Heart left ventricle (tissue), 16 donors: ENCODE results near the gene TIMM22. TPM values are rescaled to one million over a fixed set of nuclear protein-coding genes. Genes with fewer than 3 reads are reported as not detected.

Source experiments
- ATAC-seq, 4 donors: fragments of 200-7000 bp; cut with Tn5 transposase; one replicate each; pipeline ENCODE4 v1.9.1; 2020 to 2022; ENCODE audit warnings: moderate library complexity in 4 of 4, mild to moderate bottlenecking in 3 of 4, moderate number of reproducible peaks in 1 of 4
- DNase-seq, 5 donors: peaks; one replicate each; pipeline ENCODE4 v3.0.0-alpha.2; 2020
- H3K27ac ChIP-seq, 12 donors: fragments of 200-600 bp; sonication (generic) in 4 of 12; one replicate each; pipeline versions ENCODE4 v1.5.0 to v1.8.0; 2016 to 2022; ENCODE audit warnings: mild to moderate bottlenecking in 2 of 12
- H3K27me3 ChIP-seq, 9 donors: fragments of 200-600 bp; sonication (generic) in 2 of 9; one replicate each; pipeline versions ENCODE4 v1.5.1 to v1.8.0; 2016 to 2022; ENCODE audit warnings: mild to moderate bottlenecking in 3 of 9
- H3K36me3 ChIP-seq, 9 donors: fragments of 200-600 bp; sonication (generic) in 2 of 9; one replicate each; pipeline versions ENCODE4 v1.5.0 to v1.8.0; 2018 to 2022; ENCODE audit warnings: mild to moderate bottlenecking in 2 of 9
- H3K4me1 ChIP-seq, 12 donors: fragments of 200-600 bp; sonication (generic) in 4 of 12; one replicate each; pipeline versions ENCODE4 v1.5.0 to v1.8.0; 2016 to 2022; ENCODE audit warnings: mild to moderate bottlenecking in 3 of 12
- H3K4me3 ChIP-seq, 12 donors: fragments of 200-600 bp; sonication (generic) in 4 of 12; one replicate each; pipeline versions ENCODE4 v1.5.0 to v1.8.0; 2017 to 2022; ENCODE audit warnings: mild to moderate bottlenecking in 9 of 12, moderate library complexity in 4 of 12
- H3K9me3 ChIP-seq, 12 donors: fragments of 200-600 bp; sonication (generic) in 4 of 12; one replicate each; pipeline versions ENCODE4 v1.5.0 to v1.8.0; 2016 to 2022; ENCODE audit warnings: mild to moderate bottlenecking in 1 of 12
- CTCF ChIP-seq, 12 donors: fragments of 200-600 bp; sonication (generic) in 4 of 12; IDR thresholded peaks; one replicate each; pipeline versions ENCODE4 v1.5.0 to v1.8.0; 2018 to 2022; ENCODE audit warnings: antibody characterized with exemption in 12 of 12, mild to moderate bottlenecking in 5 of 12
- POLR2A ChIP-seq, 2 donors: fragments of 450-650 bp; IDR thresholded peaks; one replicate each; pipeline ENCODE4 v1.6.1; 2017; ENCODE audit warnings: antibody characterized with exemption in 2 of 2, mild to moderate bottlenecking in 2 of 2, moderate library complexity in 2 of 2
- WGBS, 4 donors: extraction: QIAGEN DNeasy Blood & Tissue Kit in 2 of 4; methylation state at CpG; one replicate each; pipeline versions ENCODE4 v1.1.5 to v1.1.7; 2013 to 2018; 5-methylcytosine and 5-hydroxymethylcytosine counted together
- intact Hi-C, 10 donors: fragments of 100-400 bp; cut with DNase I; formaldehyde crosslinking; loops; one replicate each; pipeline versions ENCODE4 v1.11.1 to v1.14.2; 2022
- polyA plus RNA-seq, 2 donors: library from polyadenylated mRNA; stranded (reverse); fragments of 200-250 nt; gene quantifications; one replicate each; pipeline ENCODE4 v1.2.3, GENCODE V29; 2013
- total RNA-seq, 9 donors: library from RNA; depleted of rRNA in 2 of 9; stranded (reverse); fragments of >200 nt in 2 of 9; fragmentation: NEBNext Ultra II Directional in 3 of 9; extraction: Animal tissue kit (Norgen Biotek cat#: 25700) in 3 of 9; gene quantifications; one replicate each; pipeline versions ENCODE4 v1.1.0 to v1.2.4, GENCODE V29; 2016 to 2023
- donor health status: ischemic (EF 13 %, LVEDD 7.1; RV severe dilation, severe dysfunction).
- donor health status: healthy with polysubstance abuse.
- donor health status: DM: no; HTN: yes; CAD: no.
- donor health status: DM: no; HTN: no; CAD: no.
- donor health status: ischemic (EF 25% LVEDD 6.9; RV normal size, moderate dysfunction).
- donor health status: ischemic (EF 25% LVEDD 5.7; RV mildly dilated, moderate dysfunction).
- donor health status: healthy.
- donor health status: DM: yes; HTN: yes; CAD: no.
- donor health status: ischemic (EF 35%, LVEDD 5.7; RV mildly dilated, moderate dysfunction).
- donor health status: nonischemic (EF 11% LVEDD 7.7; RV severe dilation, severe dysfunction).
- donor health status: DM: yes; HTN: yes; CAD: no.
- donor health status: PGD.
- donor health status: ischemic (EF 29% LVEDD 5.4; RV normal size, mild dysfunction).
- donor health status: nonischemic (EF 23%, LVEDD 6.1; RV moderate dilation, normal function).

TIMM22 gene
- total and polyA plus RNA-seq, 11 donors = 12.5 to 20.4 (median 16.5) TPM

GRCh38 chr17:1001640-1002411, 4.9 kb downstream of the TIMM22 start:
- DNase-seq = peak in 3 of 5 donors; percentile 22 to 71 (median 66)

GRCh38 chr17:1002412-1002753, 5.5 kb downstream of the TIMM22 start:
- peaks cover 0 to 86% (median 71%) of the 10 kb centered on the region in 9 donors for H3K36me3 ChIP-seq
- TF ChIP-seq CTCF (IDR thresholded peaks at IDR 0.05) (peak in 2 of 12 donors; percentile 7 to 30), POLR2A (IDR thresholded peaks at IDR 0.05) (no peak)
- ATAC-seq (peak; percentile 10 to 27 (median 18)), DNase-seq (no peak)
- peak overlapping the region; percentile 45 to 89 (median 80) for H3K27ac ChIP-seq
- H3K9me3 ChIP-seq = no peaks in the 10 kb centered on the region
- no peaks in the 10 kb centered on the region for H3K27me3 ChIP-seq
- 36 to 44% (median 40%) methylated on average over 4 of the region's 4 CpGs for WGBS, 4 donors
- H3K4me1 ChIP-seq = peaks cover 20 to 97% (median 87%) of the 10 kb centered on the region in 12 donors
- intact Hi-C loops = loop anchor here in 5 of 10 donors (2.0 to 5.0 kb wide), 5 partner anchors 16 to 55 kb away; no protein-coding TSS in a partner anchor
- H3K4me3 ChIP-seq = no peak overlapping the region

More at GRCh38 chr17:1001640-1002411, 4.9 kb downstream of the TIMM22 start:
- ATAC-seq = peak in 3 of 4 donors; percentile 1 to 8 (median 5)
- WGBS, 4 donors = 50 to 54% (median 53%) methylated on average over 18 of the region's 18 CpGs
- TF ChIP-seq POLR2A (IDR thresholded peaks at IDR 0.05) (no peak), CTCF (IDR thresholded peaks at IDR 0.05) (no peak)
- H3K4me1 ChIP-seq = peaks cover 20 to 92% (median 84%) of the 10 kb centered on the region in 12 donors
- intact Hi-C loops = loop anchor here in 5 of 10 donors (2.0 to 5.0 kb wide), 6 partner anchors 17 to 55 kb away; no protein-coding TSS in a partner anchor
- peak overlapping the region; percentile 45 to 89 (median 80) for H3K27ac ChIP-seq
- no peak overlapping the region for H3K4me3 ChIP-seq
- H3K36me3 ChIP-seq = peaks cover 0 to 81% (median 66%) of the 10 kb centered on the region in 9 donors
- no peaks in the 10 kb centered on the region for H3K9me3 ChIP-seq
- no peaks in the 10 kb centered on the region for H3K27me3 ChIP-seq

GRCh38 chr17:1002771-1003555, 6.0 kb downstream of the TIMM22 start:
- no peak for TF ChIP-seq POLR2A (IDR thresholded peaks at IDR 0.05)
- TF ChIP-seq CTCF (IDR thresholded peaks at IDR 0.05) = no peak
- Histone ChIP-seq H3K4me1 (peaks cover 16 to 97% (median 87%) of the 10 kb centered on the region in 12 donors), H3K4me3 (no peak overlapping the region), H3K27me3 (no peaks in the 10 kb centered on the region), H3K9me3 (no peaks in the 10 kb centered on the region), H3K27ac (peak overlapping the region; percentile 45 to 89 (median 80)), H3K36me3 (peaks cover 0 to 92% (median 77%) of the 10 kb centered on the region in 9 donors)
- intact Hi-C loops = loop anchor here in 5 of 10 donors (2.0 to 5.0 kb wide), 5 partner anchors 16 to 54 kb away; no protein-coding TSS in a partner anchor
- DNase-seq (peak in 2 of 5 donors; percentile 34 to 70), ATAC-seq (peak in 3 of 4 donors; percentile 10 to 23 (median 23))
- WGBS, 4 donors = 50 to 60% (median 52%) methylated on average over 19 of the region's 19 CpGs
